Activated naive CD4-positive, alpha-beta T cell treated with anti-CD3 and anti-CD28 coated beads, Interleukin-2, amount 10 ng/mL, durations not matched to agents 7 days and 5 days (primary cell): Measurements from ENCODE around the gene SPX.

ENCODE experiments used
- CTCF ChIA-PET: fragments of 350-600 bp; sonication (Branson Sonifier 250); formaldehyde crosslinking; loops from one replicate; lab custom pipeline; 2021; ENCODE audit warnings: antibody characterized with exemption; lab: Charles Lee
- DNase-seq: peaks from one replicate; pipeline ENCODE4 v3.0.0-alpha.2; 2020
- H3K27ac Mint-ChIP-seq: one replicate; pipeline ENCODE4 v1.8.0; 2021; ENCODE audit warnings: mild to moderate bottlenecking, moderate library complexity, mixed read lengths
- H3K27me3 Mint-ChIP-seq: one replicate; pipeline ENCODE4 v1.8.0; 2021; ENCODE audit warnings: mild to moderate bottlenecking, mixed read lengths
- H3K36me3 Mint-ChIP-seq: one replicate; pipeline ENCODE4 v1.8.0; 2021; ENCODE audit warnings: mixed read lengths
- H3K4me1 Mint-ChIP-seq: one replicate; pipeline ENCODE4 v1.8.0; 2021; ENCODE audit warnings: mixed read lengths
- H3K4me3 Mint-ChIP-seq: one replicate; pipeline ENCODE4 v1.8.0; 2021; ENCODE audit warnings: mild to moderate bottlenecking, moderate library complexity, mixed read lengths
- H3K9me3 Mint-ChIP-seq: one replicate; pipeline ENCODE4 v1.8.0; 2021; ENCODE audit warnings: mixed read lengths

SPX gene, protein sequence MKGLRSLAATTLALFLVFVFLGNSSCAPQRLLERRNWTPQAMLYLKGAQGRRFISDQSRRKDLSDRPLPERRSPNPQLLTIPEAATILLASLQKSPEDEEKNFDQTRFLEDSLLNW

DNA sequence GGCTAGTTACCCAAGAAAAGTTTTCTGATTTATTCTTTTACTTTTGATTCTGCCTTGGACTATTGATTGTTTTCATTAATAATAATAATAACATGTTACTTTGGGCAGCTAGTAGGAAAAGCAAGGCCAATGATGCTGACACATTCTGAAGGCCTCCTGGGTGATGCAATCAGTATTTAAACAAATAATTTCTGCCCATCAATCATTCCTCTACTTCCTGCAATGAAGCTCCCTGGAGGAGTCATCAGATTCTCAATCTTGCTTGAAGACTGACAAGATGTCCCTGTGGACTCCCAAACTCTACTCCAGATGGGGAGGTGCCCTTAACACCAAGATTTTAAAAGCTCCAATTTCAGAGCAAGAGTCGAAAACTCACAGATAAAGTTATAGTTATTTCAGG lies at the start of gene SPX:
TSS of gene SPX (plus strand) at position 244 of the 400 bp plus-strand sequence. CDS start 177 bp downstream, outside the sequence.
- no peak for DNase-seq
- H3K4me1 Mint-ChIP-seq: peaks cover 6% of the 10 kb centered on the region
- no peaks in the 10 kb centered on the region for H3K36me3 Mint-ChIP-seq
- H3K9me3 Mint-ChIP-seq: no peaks in the 10 kb centered on the region
- H3K4me3 Mint-ChIP-seq: peak within 1 kb of the TSS; percentile 70
- CTCF ChIA-PET: no interaction called here
- peaks cover 44% of the 10 kb centered on the region for H3K27me3 Mint-ChIP-seq
- H3K27ac Mint-ChIP-seq: no peak within 1 kb of the TSS

- DNase-seq: no peak
- Mint-ChIP-seq H3K4me3 (no peak overlapping the region), H3K9me3 (no peaks in the 10 kb centered on the region), H3K36me3 (peaks cover 34% of the 10 kb centered on the region), H3K4me1 (peaks cover 3% of the 10 kb centered on the region), H3K27ac (no peak overlapping the region), H3K27me3 (no peaks in the 10 kb centered on the region)
- CTCF ChIA-PET: no interaction called here
Observed at GRCh38 chr12:21476949-21477348, 49.1 kb upstream of the SPX start.

DNA sequence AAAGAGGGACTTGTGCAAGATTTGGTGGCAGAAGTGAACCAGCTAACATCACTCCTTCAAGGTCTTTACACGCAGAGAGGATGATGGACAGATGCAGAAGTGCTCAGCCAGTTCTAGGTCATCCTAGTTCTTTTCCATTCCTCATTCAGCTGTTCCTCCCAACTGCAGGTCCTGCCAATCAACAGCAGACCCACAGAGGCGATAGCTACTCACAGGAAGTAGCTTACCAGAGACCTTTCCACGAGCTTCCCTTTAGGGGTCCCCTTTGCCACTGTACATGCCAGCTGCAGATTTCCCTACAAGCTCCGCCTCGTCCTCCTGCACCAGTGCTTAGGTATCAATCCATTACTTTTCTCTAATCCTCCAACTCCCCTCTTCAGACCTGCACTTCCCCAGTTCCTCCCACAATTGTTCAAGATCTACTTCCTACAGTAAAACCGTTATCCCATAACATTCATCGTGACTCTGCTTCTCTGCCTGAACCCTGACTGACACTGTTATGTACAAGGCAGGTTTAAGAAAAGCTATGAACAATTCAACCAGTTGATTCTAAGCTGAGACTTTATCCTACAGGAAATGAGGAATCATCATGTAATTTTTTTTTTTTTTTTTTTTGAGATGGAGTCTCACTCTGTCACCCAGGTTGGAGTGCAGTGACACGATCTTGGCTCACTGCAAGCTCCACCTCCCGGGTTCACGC lies 47.2 kb upstream of the SPX start:
- H3K27ac Mint-ChIP-seq: no peak overlapping the region
- no peaks in the 10 kb centered on the region for H3K27me3 Mint-ChIP-seq
- no peak for DNase-seq
- peaks cover 3% of the 10 kb centered on the region for H3K4me1 Mint-ChIP-seq
- no peaks in the 10 kb centered on the region for H3K9me3 Mint-ChIP-seq
- peaks cover 20% of the 10 kb centered on the region for H3K36me3 Mint-ChIP-seq
- no peak overlapping the region for H3K4me3 Mint-ChIP-seq
- CTCF ChIA-PET: interaction anchor here (0.6 to 2.1 kb wide), 2 partner anchors 10 to 201 kb away, joined by 3 to 5 read pairs; no protein-coding TSS in a partner anchor

GRCh38 chr12:21483531-21483930 lies 42.6 kb upstream of the SPX start:
- Mint-ChIP-seq H3K4me1 (no peaks in the 10 kb centered on the region), H3K36me3 (peaks cover 22% of the 10 kb centered on the region), H3K4me3 (no peak overlapping the region), H3K9me3 (no peaks in the 10 kb centered on the region), H3K27ac (no peak overlapping the region), H3K27me3 (no peaks in the 10 kb centered on the region)
- CTCF ChIA-PET: no interaction called here
- DNase-seq: no peak

GRCh38 chr12:21485998-21486397 lies 40.1 kb upstream of the SPX start:
- CTCF ChIA-PET: interaction anchor here (0.8 kb wide), 1 partner anchor 101 kb away, joined by 3 read pairs; no protein-coding TSS in a partner anchor
- DNase-seq: no peak
- no peak overlapping the region for H3K4me3 Mint-ChIP-seq
- H3K27ac Mint-ChIP-seq: no peak overlapping the region
- no peaks in the 10 kb centered on the region for H3K9me3 Mint-ChIP-seq
- peaks cover 37% of the 10 kb centered on the region for H3K36me3 Mint-ChIP-seq
- H3K27me3 Mint-ChIP-seq: no peaks in the 10 kb centered on the region
- no peaks in the 10 kb centered on the region for H3K4me1 Mint-ChIP-seq

DNA sequence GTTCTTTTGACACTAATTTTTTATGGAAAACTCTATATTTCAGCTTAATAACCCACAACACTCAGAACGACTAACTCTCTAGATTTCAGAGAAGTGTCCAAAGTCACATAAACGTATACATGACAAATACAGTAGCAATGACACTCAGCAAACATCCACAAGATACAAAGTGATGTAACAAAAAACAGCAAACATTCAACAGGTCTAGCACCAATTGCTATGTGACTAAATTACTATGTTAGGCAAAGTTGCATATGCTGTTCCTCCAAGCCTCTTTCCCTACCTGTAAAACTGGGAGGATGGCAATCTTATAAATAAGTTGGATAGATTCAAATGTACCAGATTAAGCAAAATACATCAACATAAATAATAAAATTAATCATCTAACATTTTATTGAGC lies 26.3 kb upstream of the SPX start:
- Mint-ChIP-seq H3K9me3 (no peaks in the 10 kb centered on the region), H3K36me3 (peaks cover 43% of the 10 kb centered on the region), H3K27me3 (no peaks in the 10 kb centered on the region), H3K4me3 (peak overlapping the region; percentile 7), H3K27ac (no peak overlapping the region), H3K4me1 (peaks cover 31% of the 10 kb centered on the region)
- DNase-seq: no peak
- CTCF ChIA-PET: no interaction called here

DNA sequence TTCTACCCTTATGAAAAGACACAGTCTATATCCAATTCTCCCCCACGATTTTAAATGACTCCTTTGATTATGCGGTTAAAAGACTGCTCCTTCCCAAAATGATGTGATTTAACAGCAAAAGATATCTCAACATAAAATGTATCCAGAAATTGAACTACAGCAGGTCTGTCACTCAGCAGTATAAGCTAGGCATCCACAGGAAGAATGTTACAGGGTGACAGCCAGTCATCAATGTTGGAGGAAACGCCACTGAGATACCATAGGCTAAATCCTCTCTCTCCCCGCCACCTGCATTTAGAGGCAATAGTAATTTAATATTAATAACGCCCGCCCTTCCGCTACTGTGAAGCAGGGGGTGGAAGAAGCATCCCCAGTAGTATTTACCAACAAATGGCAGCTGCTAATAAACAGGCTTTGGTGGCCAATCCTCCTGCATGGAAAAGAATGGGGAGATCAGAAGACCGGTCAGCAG lies 25.3 kb upstream of the SPX start:
- CTCF ChIA-PET: interaction anchor here (1.3 kb wide), 1 partner anchor 15 kb away, joined by 3 read pairs; no protein-coding TSS in a partner anchor
- H3K27ac Mint-ChIP-seq: no peak overlapping the region
- H3K4me3 Mint-ChIP-seq: no peak overlapping the region
- DNase-seq: no peak
- no peaks in the 10 kb centered on the region for H3K27me3 Mint-ChIP-seq
- H3K36me3 Mint-ChIP-seq: peaks cover 34% of the 10 kb centered on the region
- peaks cover 38% of the 10 kb centered on the region for H3K4me1 Mint-ChIP-seq
- H3K9me3 Mint-ChIP-seq: no peaks in the 10 kb centered on the region

DNA sequence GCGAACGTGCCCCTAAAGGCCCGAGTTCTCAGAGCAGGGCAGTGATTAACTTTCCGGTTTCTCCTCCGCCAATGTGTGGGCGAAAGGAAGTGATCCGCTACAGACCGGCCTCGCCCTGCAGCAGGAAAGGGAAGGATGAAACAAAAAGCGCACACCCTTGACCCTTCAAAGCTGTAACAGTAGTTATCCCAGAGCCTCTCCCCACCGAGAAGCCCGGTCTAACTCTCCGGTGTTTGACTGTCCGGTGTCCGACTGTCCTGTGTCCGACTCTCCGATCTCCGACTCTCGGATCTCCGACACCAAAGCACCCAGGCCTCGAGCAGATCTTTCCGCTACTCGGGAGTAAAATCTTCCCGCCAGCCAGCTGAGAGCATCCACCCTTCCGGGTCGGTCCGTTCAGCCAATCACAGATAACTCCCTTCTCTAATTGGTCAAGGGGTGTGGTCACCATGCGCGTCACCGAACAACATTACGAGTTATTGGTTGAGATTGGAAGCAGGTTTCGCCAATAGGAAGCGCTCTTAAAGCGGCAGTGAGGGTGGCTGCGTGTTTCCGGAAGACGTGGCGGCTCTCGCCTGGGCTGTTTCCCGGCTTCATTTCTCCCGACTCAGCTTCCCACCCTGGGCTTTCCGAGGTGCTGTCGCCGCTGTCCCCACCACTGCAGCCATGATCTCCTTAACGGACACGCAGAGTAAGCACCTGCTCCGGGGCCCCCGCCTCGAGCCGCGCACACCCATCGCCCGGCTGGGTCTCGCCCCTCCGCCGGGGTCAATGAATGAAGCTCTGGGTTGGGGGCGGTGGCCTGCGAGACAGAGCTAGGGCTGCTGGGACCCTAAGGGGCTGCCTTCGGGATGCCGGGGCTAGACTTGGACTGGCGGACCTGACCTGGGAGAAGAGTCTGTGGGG lies 24.6 kb upstream of the SPX start, which contains the start of the genes GOLT1B and RECQL:
TSS of gene GOLT1B (plus strand) at position 532 of the 906 bp plus-strand sequence. CDS start at position 667, 135 bp downstream.
TSS of gene RECQL (minus strand) at position 378 of the 906 bp plus-strand sequence. CDS start 2,065 bp downstream, outside the sequence.
- Mint-ChIP-seq H3K27me3 (no peaks in the 10 kb centered on the region), H3K4me1 (peaks cover 40% of the 10 kb centered on the region), H3K9me3 (no peaks in the 10 kb centered on the region), H3K36me3 (peaks cover 30% of the 10 kb centered on the region), H3K27ac (no peak within 1 kb of the TSS), H3K4me3 (no peak within 1 kb of the TSS)
- CTCF ChIA-PET: interaction anchor here (1.3 kb wide), 1 partner anchor 14 kb away, joined by 3 read pairs; no protein-coding TSS in a partner anchor
- DNase-seq: peak; percentile 94

DNA sequence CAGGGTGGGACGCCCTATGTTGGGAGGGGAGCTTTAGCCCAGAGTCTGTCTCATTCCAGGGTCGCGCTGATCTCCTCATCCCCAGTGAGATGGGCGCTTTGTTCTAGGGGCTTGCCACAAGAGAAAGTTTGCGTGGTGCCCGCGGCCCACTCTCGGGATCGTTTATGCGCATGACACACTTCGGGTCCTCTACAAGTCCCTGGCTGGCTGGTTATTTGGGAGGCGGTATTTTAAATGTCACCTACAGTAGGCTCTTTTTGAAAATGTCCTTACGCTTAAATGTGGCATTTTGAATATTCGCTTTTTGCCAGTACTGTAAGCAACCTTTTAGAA lies 24.0 kb upstream of the SPX start:
- no peaks in the 10 kb centered on the region for H3K9me3 Mint-ChIP-seq
- no peaks in the 10 kb centered on the region for H3K27me3 Mint-ChIP-seq
- H3K4me1 Mint-ChIP-seq: peaks cover 40% of the 10 kb centered on the region
- CTCF ChIA-PET: no interaction called here
- DNase-seq: peak; percentile 54
- no peak overlapping the region for H3K4me3 Mint-ChIP-seq
- peaks cover 25% of the 10 kb centered on the region for H3K36me3 Mint-ChIP-seq
- no peak overlapping the region for H3K27ac Mint-ChIP-seq

DNA sequence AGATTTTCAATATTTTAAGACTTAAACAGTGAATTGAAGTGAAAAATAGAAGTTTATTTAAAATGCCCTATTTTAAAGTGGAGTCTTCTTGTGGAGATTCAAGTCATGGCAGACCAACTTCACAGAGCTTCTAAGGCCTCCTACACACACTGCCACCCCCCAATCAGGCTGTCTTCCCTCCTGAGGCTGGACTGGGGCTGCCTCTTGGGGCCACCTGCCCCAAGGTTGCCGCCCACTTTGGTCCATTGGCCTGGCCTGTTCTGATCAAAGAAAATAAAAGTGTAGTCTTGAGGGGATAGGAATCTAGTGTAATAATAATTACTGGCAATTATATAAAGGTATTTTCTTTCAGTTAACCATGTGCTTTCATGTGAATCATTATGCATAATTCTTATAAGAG lies 23.2 kb upstream of the SPX start:
- H3K4me1 Mint-ChIP-seq: peaks cover 35% of the 10 kb centered on the region
- H3K9me3 Mint-ChIP-seq: no peaks in the 10 kb centered on the region
- CTCF ChIA-PET: no interaction called here
- H3K36me3 Mint-ChIP-seq: peaks cover 23% of the 10 kb centered on the region
- no peak for DNase-seq
- no peaks in the 10 kb centered on the region for H3K27me3 Mint-ChIP-seq
- no peak overlapping the region for H3K4me3 Mint-ChIP-seq
- no peak overlapping the region for H3K27ac Mint-ChIP-seq

GRCh38 chr12:21505888-21506287 lies 20.2 kb upstream of the SPX start:
- Mint-ChIP-seq H3K4me1 (peaks cover 61% of the 10 kb centered on the region), H3K4me3 (no peak overlapping the region), H3K9me3 (no peaks in the 10 kb centered on the region), H3K27me3 (no peaks in the 10 kb centered on the region), H3K27ac (no peak overlapping the region), H3K36me3 (peaks cover 31% of the 10 kb centered on the region)
- CTCF ChIA-PET: no interaction called here
- DNase-seq: no peak

- Mint-ChIP-seq H3K27ac (no peak overlapping the region), H3K36me3 (peaks cover 45% of the 10 kb centered on the region), H3K4me3 (no peak overlapping the region), H3K4me1 (peaks cover 58% of the 10 kb centered on the region), H3K27me3 (no peaks in the 10 kb centered on the region), H3K9me3 (no peaks in the 10 kb centered on the region)
- no peak for DNase-seq
- CTCF ChIA-PET: no interaction called here
Observed at GRCh38 chr12:21507849-21508248, 18.2 kb upstream of the SPX start.

GRCh38 chr12:21509768-21510167 lies 16.3 kb upstream of the SPX start:
- DNase-seq: peak; percentile 57
- H3K9me3 Mint-ChIP-seq: no peaks in the 10 kb centered on the region
- peaks cover 39% of the 10 kb centered on the region for H3K4me1 Mint-ChIP-seq
- no peaks in the 10 kb centered on the region for H3K27me3 Mint-ChIP-seq
- peak overlapping the region; percentile 92 for H3K27ac Mint-ChIP-seq
- peak overlapping the region; percentile 63 for H3K4me3 Mint-ChIP-seq
- CTCF ChIA-PET: interaction anchor here (0.6 to 0.7 kb wide), 2 partner anchors 23 to 554 kb away, joined by 3 read pairs; no protein-coding TSS in a partner anchor
- H3K36me3 Mint-ChIP-seq: peaks cover 56% of the 10 kb centered on the region

GRCh38 chr12:21516281-21516680 lies 9.8 kb upstream of the SPX start:
- Mint-ChIP-seq H3K27me3 (no peaks in the 10 kb centered on the region), H3K27ac (no peak overlapping the region), H3K4me3 (no peak overlapping the region), H3K9me3 (no peaks in the 10 kb centered on the region), H3K4me1 (peaks cover 2% of the 10 kb centered on the region), H3K36me3 (peaks cover 51% of the 10 kb centered on the region)
- no peak for DNase-seq
- CTCF ChIA-PET: interaction anchor here (1.7 kb wide), 1 partner anchor 15 kb away, joined by 3 read pairs; the partner anchor contains the start of genes GOLT1B and RECQL
